GM12891 (cell line): Measurements from ENCODE around the gene FAM167B.
"Not testable (repeated sequence)": the region's sequence is repeated elsewhere in the genome, so short reads cannot be mapped to it uniquely, and the experiment has no call there.

Experiments
- DNase-seq: peaks from one replicate; pipeline ENCODE4 v3.0.0; 2011; ENCODE audit warnings: low spot score; ENCODE audit not compliant: insufficient read length
- FAIRE-seq: peaks from 2 replicates; lab custom pipeline; 2011; peaks lifted over from hg19 to GRCh38; lab: Jason Lieb, UNC
- PAX5 ChIP-seq: IDR thresholded peaks from 2 replicates; pipeline ENCODE4 v1.6.1; 2011; ENCODE audit warnings: low read length, moderate library complexity, mild to moderate bottlenecking; ENCODE audit not compliant: insufficient read depth, severe bottlenecking
- POLR2A ChIP-seq: IDR thresholded peaks from 2 replicates; pipeline ENCODE4 v1.6.1; 2011; ENCODE audit warnings: low read depth, low read length, control low read depth
- POLR2AphosphoS5 ChIP-seq: IDR thresholded peaks from 2 replicates; pipeline ENCODE4 v1.6.1; 2011; ENCODE audit warnings: low read depth, low read length, control low read depth
- POU2F2 ChIP-seq: IDR thresholded peaks from 2 replicates; pipeline ENCODE4 v1.6.1; 2011; ENCODE audit warnings: low read depth, mild to moderate bottlenecking, control low read depth, low read length, moderate library complexity
- SPI1 ChIP-seq: IDR thresholded peaks from 2 replicates; pipeline ENCODE4 v1.6.1; 2011; ENCODE audit warnings: low read depth, low read length, control low read depth
- TAF1 ChIP-seq: IDR thresholded peaks from 2 replicates; pipeline ENCODE4 v1.6.1; 2011; ENCODE audit warnings: low read depth, low read length, control low read depth

Gene FAM167B

GRCh38 chr1:32255072-32256071 is 8.3 kb downstream of the FAM167B start:
- no peak for TF ChIP-seq SPI1
- no peak for TF ChIP-seq POLR2A
- TF ChIP-seq POLR2AphosphoS5: no peak
- no peak for TF ChIP-seq POU2F2
- no peak for TF ChIP-seq TAF1
- no peak for TF ChIP-seq PAX5
- FAIRE-seq (peak; percentile 89), DNase-seq (no peak)

GRCh38 chr1:32256473-32257226 is 9.6 kb downstream of the FAM167B start:
- FAIRE-seq: peak; percentile 78

GRCh38 chr1:32257227-32257508 is 10.1 kb downstream of the FAM167B start:
- TF ChIP-seq TAF1 (no peak), POLR2A (no peak), SPI1 (no peak), PAX5 (no peak), POU2F2 (no peak), POLR2AphosphoS5 (no peak)
- no peak for DNase-seq
- FAIRE-seq: no peak

More at GRCh38 chr1:32256473-32257226, 9.6 kb downstream of the FAM167B start:
- no peak for DNase-seq
- no peak for TF ChIP-seq POU2F2
- no peak for TF ChIP-seq PAX5
- TF ChIP-seq POLR2AphosphoS5: no peak
- no peak for TF ChIP-seq SPI1
- no peak for TF ChIP-seq TAF1

GRCh38 chr1:32263236-32263593 is 16.2 kb downstream of the FAM167B start:
- DNase-seq, FAIRE-seq: not testable (repeated sequence)

- peak; percentile 78 for FAIRE-seq
- DNase-seq: no peak
- TF ChIP-seq TAF1 (no peak), PAX5 (no peak), POLR2AphosphoS5 (no peak), POU2F2 (no peak), POLR2A (no peak), SPI1 (no peak)
These were observed 16.7 kb downstream of the FAM167B start for GRCh38 chr1:32263744-32264143.

- FAIRE-seq: no peak
- no peak for DNase-seq
- no peak for TF ChIP-seq PAX5
- TF ChIP-seq TAF1: no peak
- TF ChIP-seq POU2F2: no peak
- no peak for TF ChIP-seq POLR2A
- no peak for TF ChIP-seq POLR2AphosphoS5
- no peak for TF ChIP-seq SPI1
These were observed 18.8 kb downstream of the FAM167B start for GRCh38 chr1:32265846-32266245.

GRCh38 chr1:32266921-32267591 is 20.0 kb downstream of the FAM167B start:
- TF ChIP-seq TAF1 (no peak), PAX5 (peak; percentile 48), POU2F2 (no peak), POLR2AphosphoS5 (no peak)
- DNase-seq: no peak
- peak; percentile 33 for FAIRE-seq

GRCh38 chr1:32269744-32270143 is 22.7 kb downstream of the FAM167B start:
- DNase-seq (no peak), FAIRE-seq (peak; percentile 28)

GRCh38 chr1:32272557-32273390 is 25.8 kb downstream of the FAM167B start:
- DNase-seq: no peak
- peak; percentile 87 for FAIRE-seq
- TF ChIP-seq POLR2A: no peak
- TF ChIP-seq SPI1: no peak
- TF ChIP-seq PAX5: no peak
- TF ChIP-seq POLR2AphosphoS5: no peak
- TF ChIP-seq POU2F2: no peak
- no peak for TF ChIP-seq TAF1

More at GRCh38 chr1:32269744-32270143, 22.7 kb downstream of the FAM167B start:
- TF ChIP-seq POU2F2 (no peak), POLR2AphosphoS5 (no peak), POLR2A (no peak), TAF1 (no peak), PAX5 (no peak), SPI1 (no peak)
